H1 (cell line): ENCODE results near the gene TSPAN3. TPM values are rescaled to one million over a fixed set of nuclear protein-coding genes. Genes with fewer than 3 reads are reported as not detected.

Experiments
- CTCF ChIA-PET: fragments of 300-600 bp; sonication (Branson Sonifier 250); formaldehyde crosslinking; loops from one replicate; lab custom pipeline; 2021; ENCODE audit not compliant: partially characterized antibody; lab: Charles Lee
- POLR2A ChIA-PET: fragments of 300-600 bp; sonication (Branson Sonifier 250); formaldehyde crosslinking; loops from one replicate; lab custom pipeline; 2021; ENCODE audit warnings: inconsistent platforms; ENCODE audit not compliant: partially characterized antibody; lab: Charles Lee
- DNase-seq, 2 experiments: peaks; one replicate each; pipeline versions ENCODE4 v3.0.0 to v3.0.0-alpha.2; 2010 to 2022; ENCODE audit warnings: low spot score in 2 of 2, low read depth in 1 of 2, mixed read lengths in 1 of 2
- FAIRE-seq: peaks from 2 replicates; lab custom pipeline; 2011; peaks lifted over from hg19 to GRCh38; lab: Jason Lieb, UNC
- H2AFZ ChIP-seq: 2 replicates; pipeline ENCODE4 v1.8.1; 2012; ENCODE audit warnings: low read length, inconsistent platforms
- H2AK5ac ChIP-seq: 2 replicates; pipeline ENCODE4 v1.6.1; 2013; ENCODE audit warnings: low read depth, low read length
- H2BK120ac ChIP-seq: replicated peaks from 2 replicates; pipeline ENCODE3; 2013; ENCODE audit warnings: low read depth, low read length, inconsistent platforms
- H2BK12ac ChIP-seq: 2 replicates; pipeline ENCODE4 v1.6.1; 2013; ENCODE audit warnings: low read depth, low read length
- H2BK15ac ChIP-seq: 2 replicates; pipeline ENCODE4 v1.6.1; 2013; ENCODE audit warnings: low read length
- H2BK20ac ChIP-seq: 2 replicates; pipeline ENCODE4 v1.6.1; 2013; ENCODE audit warnings: low read length
- H2BK5ac ChIP-seq: 2 replicates; pipeline ENCODE4 v1.6.1; 2013; ENCODE audit warnings: low read depth, low read length
- H3K14ac ChIP-seq: 2 replicates; pipeline ENCODE4 v1.6.1; 2013; ENCODE audit warnings: inconsistent platforms; ENCODE audit not compliant: insufficient read length
- H3K18ac ChIP-seq: 2 replicates; pipeline ENCODE4 v1.6.1; 2013; ENCODE audit warnings: low read length; ENCODE audit errors: extremely low read depth
- H3K23ac ChIP-seq: 2 replicates; pipeline ENCODE4 v1.6.1; 2013; ENCODE audit warnings: inconsistent platforms; ENCODE audit not compliant: insufficient read length
- H3K23me2 ChIP-seq: 2 replicates; pipeline ENCODE4 v1.6.1; 2013; ENCODE audit warnings: low read depth, low read length
- H3K27ac ChIP-seq: 2 replicates; pipeline ENCODE4 v1.6.1; 2011; ENCODE audit warnings: low read depth, low read length, inconsistent platforms
- H3K27me3 ChIP-seq, 4 experiments: replicated peaks in 1 of 4; 1 replicate in 1 of 4; 2 replicates in 3 of 4; pipeline versions ENCODE4 v1.6.1 to v1.8.1; 2011 to 2013; ENCODE audit warnings: low read length in 3 of 4, mild to moderate bottlenecking in 3 of 4, inconsistent platforms in 2 of 4, mixed read lengths in 2 of 4, moderate library complexity in 1 of 4; ENCODE audit not compliant: control insufficient read depth in 3 of 4, insufficient read depth in 3 of 4; ENCODE audit errors: extremely low read depth in 1 of 4
- H3K36me3 ChIP-seq, 4 experiments: 2 replicates each; pipeline versions ENCODE4 v1.6.1 to v1.8.1; 2011 to 2013; ENCODE audit warnings: mild to moderate bottlenecking in 4 of 4, low read length in 3 of 4, moderate library complexity in 2 of 4, control low read depth in 1 of 4, inconsistent platforms in 1 of 4; ENCODE audit not compliant: insufficient read depth in 4 of 4, control insufficient read depth in 2 of 4
- H3K4ac ChIP-seq: replicated peaks from 2 replicates; pipeline ENCODE3; 2013; ENCODE audit warnings: low read length, low read depth, mixed read lengths, inconsistent platforms; ENCODE audit not compliant: insufficient read length
- H3K4me1 ChIP-seq, 4 experiments: replicated peaks in 1 of 4; 1 replicate in 1 of 4; 2 replicates in 3 of 4; pipeline versions ENCODE4 v1.6.1 to v1.8.1; 2011 to 2013; ENCODE audit warnings: low read length in 3 of 4, inconsistent platforms in 2 of 4, mixed read lengths in 1 of 4; ENCODE audit not compliant: insufficient read depth in 4 of 4, control insufficient read depth in 3 of 4
- H3K4me2 ChIP-seq, 2 experiments: 2 replicates each; pipeline versions ENCODE4 v1.6.1 to v1.8.1; 2011 to 2013; ENCODE audit warnings: low read depth in 2 of 2, low read length in 2 of 2, control low read depth in 1 of 2, inconsistent platforms in 1 of 2, mild to moderate bottlenecking in 1 of 2; ENCODE audit not compliant: insufficient read depth in 1 of 2
- H3K4me3 ChIP-seq, 4 experiments: fragments of 200-600, 300-600 bp in 1 of 4; sonication (generic), shearing (Covaris generic), sonication (Bioruptor Twin) in 1 of 4; 2 replicates each; pipeline versions ENCODE4 v1.5.1 to v1.8.1; 2011 to 2016; ENCODE audit warnings: low read length in 4 of 4, low read depth in 3 of 4, control low read depth in 2 of 4, inconsistent platforms in 2 of 4, mild to moderate bottlenecking in 2 of 4, mixed read lengths in 1 of 4, moderate library complexity in 1 of 4; ENCODE audit not compliant: insufficient read depth in 2 of 4; ENCODE audit errors: extremely low read depth in 1 of 4
- H3K56ac ChIP-seq: replicated peaks from 2 replicates; pipeline ENCODE3; 2013; ENCODE audit warnings: low read depth, mild to moderate bottlenecking, mixed read lengths, low read length, inconsistent platforms; ENCODE audit not compliant: insufficient read length
- H3K79me1 ChIP-seq: 2 replicates; pipeline ENCODE4 v1.6.1; 2013; ENCODE audit warnings: low read depth, low read length, control low read depth
- H3K79me2 ChIP-seq, 2 experiments: 2 replicates each; pipeline versions ENCODE4 v1.6.1 to v1.8.1; 2012 to 2013; ENCODE audit warnings: low read length in 2 of 2, mild to moderate bottlenecking in 2 of 2, inconsistent platforms in 1 of 2; ENCODE audit not compliant: insufficient read depth in 2 of 2, control insufficient read depth in 1 of 2
- H3K9ac ChIP-seq, 4 experiments: replicated peaks in 1 of 4; 1 replicate in 1 of 4; 2 replicates in 3 of 4; pipeline versions ENCODE4 v1.6.1 to v1.8.1; 2011 to 2013; ENCODE audit warnings: low read depth in 3 of 4, low read length in 3 of 4, control low read depth in 2 of 4, mild to moderate bottlenecking in 2 of 4, moderate library complexity in 2 of 4, inconsistent platforms in 1 of 4; ENCODE audit errors: extremely low read depth in 1 of 4
- H3K9me3 ChIP-seq, 2 experiments: 2 replicates each; pipeline versions ENCODE4 v1.6.1 to v1.8.1; 2012 to 2013; ENCODE audit warnings: mild to moderate bottlenecking in 2 of 2, moderate library complexity in 2 of 2, control low read depth in 1 of 2, inconsistent platforms in 1 of 2, low read depth in 1 of 2, low read length in 1 of 2, mixed read lengths in 1 of 2; ENCODE audit not compliant: insufficient read depth in 2 of 2
- H4K20me1 ChIP-seq, 2 experiments: replicated peaks in 1 of 2; 2 replicates each; pipeline versions ENCODE3 to v1.8.1; 2011 to 2013; ENCODE audit warnings: inconsistent platforms in 2 of 2, low read length in 2 of 2, mild to moderate bottlenecking in 1 of 2; ENCODE audit not compliant: insufficient read depth in 2 of 2, control insufficient read depth in 1 of 2
- H4K5ac ChIP-seq: 2 replicates; pipeline ENCODE4 v1.6.1; 2013; ENCODE audit warnings: low read length, low read depth, mixed read lengths, inconsistent platforms; ENCODE audit not compliant: insufficient read length
- H4K8ac ChIP-seq: 2 replicates; pipeline ENCODE4 v1.8.0; 2013; ENCODE audit warnings: mild to moderate bottlenecking, moderate library complexity, low read length, inconsistent platforms; ENCODE audit not compliant: insufficient read depth; ENCODE audit errors: extremely low read depth
- H4K91ac ChIP-seq: replicated peaks from 2 replicates; pipeline ENCODE3; 2013; ENCODE audit warnings: low read length, mixed read lengths, inconsistent platforms; ENCODE audit not compliant: insufficient read length
- SP2 ChIP-seq: IDR thresholded peaks from 2 replicates; pipeline ENCODE4 v1.6.1; 2012; ENCODE audit warnings: mild to moderate bottlenecking, low read length, inconsistent platforms
- WGBS, 2 experiments: shearing (Covaris generic) in 1 of 2; methylation state at CpG; one replicate each; pipeline versions ENCODE4 v1.1.6 to v1.1.7; 2013 to 2015; ENCODE audit warnings: low lambda C conversion rate in 2 of 2, mixed read lengths in 2 of 2, inconsistent platforms in 1 of 2, low coverage in 1 of 2, missing lambda C conversion rate in 1 of 2; ENCODE audit not compliant: insufficient replicate concordance in 2 of 2, insufficient coverage in 1 of 2, insufficient read length in 1 of 2; ENCODE audit errors: extremely low coverage in 1 of 2, missing lambda C conversion rate in 1 of 2; 5-methylcytosine and 5-hydroxymethylcytosine counted together
- polyA plus RNA-seq, 7 experiments: library from polyadenylated mRNA; depleted of rRNA in 3 of 7; stranded (reverse) in 5 of 7; unstranded in 2 of 7; fragments of >200 nt in 5 of 7; fragments of 200-250 nt in 2 of 7; gene quantifications; 1 replicate in 5 of 7; 2 replicates in 1 of 7; 4 replicates in 1 of 7; pipeline versions ENCODE4 v1.2.1 to v1.2.3, GENCODE V29; 2011 to 2013; ENCODE audit warnings: missing spikeins in 2 of 7, mixed read lengths in 2 of 7
- total RNA-seq: library from RNA; stranded (reverse); fragmentation: NEBNext Ultra II Directional; extraction: Animal tissue kit (Norgen Biotek cat#: 25700); gene quantifications from 2 replicates; pipeline ENCODE4 v1.2.1, GENCODE V29; 2021
- TF ChIP-seq, protein P1 (sequence below), 3 experiments: IDR thresholded peaks; 1 replicate in 2 of 3; 2 replicates in 1 of 3; pipeline versions ENCODE4 v1.5.1 to v1.6.1; 2011; ENCODE audit warnings: low read length in 3 of 3, mild to moderate bottlenecking in 3 of 3, inconsistent platforms in 2 of 3, low read depth in 1 of 3, moderate library complexity in 1 of 3; ENCODE audit not compliant: insufficient read depth in 1 of 3; ENCODE audit errors: control extremely low read depth in 1 of 3

The TSPAN3 gene
- total and polyA plus RNA-seq, 2 of the 8 experiments (the other 6 are each of a cell fraction or from before 2014, with no cell fraction given), result 107 to 238 TPM

GRCh38 chr15:77025083-77025901 lies 45.6 kb downstream of the TSPAN3 start:
- Histone ChIP-seq H3K23ac (no peak overlapping the region), H3K4me1 (peaks cover 0 to 18% (median 5%) of the 10 kb centered on the region in 4 experiments; a peak in 5 of 7 replicates), H4K20me1 (no peaks in the 10 kb centered on the region), H2AFZ (no peak overlapping the region), H2BK15ac (no peak overlapping the region), H3K36me3 (no peaks in the 10 kb centered on the region), H2BK5ac (no peak overlapping the region), H3K4ac (no peak overlapping the region), H3K4me3 (no peak overlapping the region), H3K9me3 (no peaks in the 10 kb centered on the region), H2BK120ac (no peak overlapping the region), H3K9ac (no peak overlapping the region), H3K56ac (no peak overlapping the region), H4K91ac (no peak overlapping the region), H3K27ac (no peak overlapping the region), H2BK20ac (no peak overlapping the region), H3K14ac (no peak overlapping the region), H3K27me3 (peaks cover 0 to 7% (median 0%) of the 10 kb centered on the region in 4 experiments; a peak in 3 of 7 replicates), H3K79me2 (no peaks in the 10 kb centered on the region), H3K79me1 (no peaks in the 10 kb centered on the region), H3K23me2 (peaks cover 4% of the 10 kb centered on the region; the same call in 1 of the 2 replicates), H3K4me2 (no peak overlapping the region), H4K8ac (peak overlapping the region; percentile 59; the same call in 1 of the 2 replicates), H2AK5ac (no peak overlapping the region), H2BK12ac (no peak overlapping the region), H3K18ac (no peak overlapping the region; the same call in 1 of the 2 replicates), H4K5ac (no peak overlapping the region)
- TF ChIP-seq, protein P1, sequence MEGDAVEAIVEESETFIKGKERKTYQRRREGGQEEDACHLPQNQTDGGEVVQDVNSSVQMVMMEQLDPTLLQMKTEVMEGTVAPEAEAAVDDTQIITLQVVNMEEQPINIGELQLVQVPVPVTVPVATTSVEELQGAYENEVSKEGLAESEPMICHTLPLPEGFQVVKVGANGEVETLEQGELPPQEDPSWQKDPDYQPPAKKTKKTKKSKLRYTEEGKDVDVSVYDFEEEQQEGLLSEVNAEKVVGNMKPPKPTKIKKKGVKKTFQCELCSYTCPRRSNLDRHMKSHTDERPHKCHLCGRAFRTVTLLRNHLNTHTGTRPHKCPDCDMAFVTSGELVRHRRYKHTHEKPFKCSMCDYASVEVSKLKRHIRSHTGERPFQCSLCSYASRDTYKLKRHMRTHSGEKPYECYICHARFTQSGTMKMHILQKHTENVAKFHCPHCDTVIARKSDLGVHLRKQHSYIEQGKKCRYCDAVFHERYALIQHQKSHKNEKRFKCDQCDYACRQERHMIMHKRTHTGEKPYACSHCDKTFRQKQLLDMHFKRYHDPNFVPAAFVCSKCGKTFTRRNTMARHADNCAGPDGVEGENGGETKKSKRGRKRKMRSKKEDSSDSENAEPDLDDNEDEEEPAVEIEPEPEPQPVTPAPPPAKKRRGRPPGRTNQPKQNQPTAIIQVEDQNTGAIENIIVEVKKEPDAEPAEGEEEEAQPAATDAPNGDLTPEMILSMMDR (IDR thresholded peaks at IDR 0.05; ENCODE audit: control extremely low read depth in 1 of 3, insufficient read depth in 1 of 3, low read depth in 1 of 3, low read length in 3 of 3), result peak in 1 of 3 experiments; percentile 11; a peak in 1 of 4 replicates
- no peak for TF ChIP-seq SP2
- FAIRE-seq (no peak), DNase-seq (peak in 1 of 2 experiments; percentile 36)
- ChIA-PET CTCF (interaction anchor here (0.6 to 5.8 kb wide), 15 partner anchors 10 to 593 kb away, joined by 3 to 77 read pairs (median 11); partner anchors contain the start of gene PSTPIP1), POLR2A (interaction anchor here (1.1 kb wide), 1 partner anchor 17 kb away, joined by 3 read pairs; no protein-coding TSS in a partner anchor)
- 78% methylated on average over 14 of the region's 15 CpGs; no CpG with 5 or more reads in 1 of the 2 experiments for WGBS, 2 experiments
